Natural killer cell (primary cell): ENCODE measurements around the gene STAP2. TPM values are rescaled to one million over a fixed set of nuclear protein-coding genes. Genes with fewer than 3 reads are reported as not detected.

ENCODE experiments used
- ATAC-seq, 3 donors: fragments of 150-1000 bp in 2 of 3; fragments of 200-7000 bp in 1 of 3; cut with Tn5 transposase; 1 replicate in 1 of 3; 2 replicates in 2 of 3; pipeline ENCODE4 v1.10.0; 2021; ENCODE audit warnings: mild to moderate bottlenecking in 2 of 3, moderate library complexity in 2 of 3
- DNase-seq, 2 donors: peaks; one replicate each; pipeline versions ENCODE4 v3.0.0 to v3.0.0-alpha.2; 2013 to 2021; ENCODE audit warnings: mixed read lengths in 1 of 2
- H3K27ac ChIP-seq: one replicate; pipeline ENCODE4 v1.5.1; 2013; ENCODE audit warnings: mild to moderate bottlenecking, low read length
- H3K27me3 ChIP-seq: one replicate; pipeline ENCODE4 v1.6.1; 2013; ENCODE audit warnings: low read length; ENCODE audit not compliant: control insufficient read depth, insufficient read depth
- H3K36me3 ChIP-seq: one replicate; pipeline ENCODE4 v1.6.1; 2013; ENCODE audit warnings: low read length; ENCODE audit not compliant: control insufficient read depth, insufficient read depth
- H3K4me1 ChIP-seq: one replicate; pipeline ENCODE4 v1.6.1; 2013; ENCODE audit warnings: low read length; ENCODE audit not compliant: control insufficient read depth, insufficient read depth
- H3K4me3 ChIP-seq: one replicate; pipeline ENCODE4 v1.5.1; 2013; ENCODE audit warnings: low read length
- H3K9me3 ChIP-seq: one replicate; pipeline ENCODE4 v1.6.1; 2013; ENCODE audit warnings: low read length; ENCODE audit not compliant: control insufficient read depth, insufficient read depth
- H3K27ac Mint-ChIP-seq, 2 donors: one replicate each; pipeline ENCODE4 v1.8.0; 2022; ENCODE audit warnings: mild to moderate bottlenecking in 2 of 2, mixed read lengths in 2 of 2, moderate library complexity in 1 of 2
- H3K27me3 Mint-ChIP-seq, 2 donors: one replicate each; pipeline ENCODE4 v1.8.0; 2022; ENCODE audit warnings: low read depth in 2 of 2, mixed read lengths in 2 of 2
- H3K36me3 Mint-ChIP-seq: one replicate; pipeline ENCODE4 v1.8.0; 2022; ENCODE audit warnings: mixed read lengths
- H3K4me1 Mint-ChIP-seq, 2 donors: one replicate each; pipeline ENCODE4 v1.8.0; 2022; ENCODE audit warnings: mixed read lengths in 2 of 2
- H3K4me3 Mint-ChIP-seq: one replicate; pipeline ENCODE4 v1.8.0; 2022; ENCODE audit warnings: mild to moderate bottlenecking, moderate library complexity, mixed read lengths
- H3K9me3 Mint-ChIP-seq, 2 donors: one replicate each; pipeline ENCODE4 v1.8.0; 2022; ENCODE audit warnings: mixed read lengths in 2 of 2
- WGBS: methylation state at CpG from one replicate; pipeline ENCODE4 v1.1.7; 2013; ENCODE audit warnings: missing lambda C conversion rate; ENCODE audit not compliant: insufficient coverage; 5-methylcytosine and 5-hydroxymethylcytosine counted together
- intact Hi-C: fragments of 100-400 bp; cut with micrococcal nuclease; formaldehyde crosslinking; loops from one replicate; pipeline ENCODE4 v1.14.2; 2022
- total RNA-seq, 4 donors: library from RNA; stranded (reverse); fragments of 120-200 nt in 1 of 4; gene quantifications; one replicate each; pipeline versions ENCODE4 v1.2.3 to v1.2.4, GENCODE V29; 2013 to 2022
- TF ChIP-seq, protein P1 (sequence below): fragments of 200-600 bp; IDR thresholded peaks from one replicate; pipeline ENCODE4 v1.8.0; 2022; ENCODE audit warnings: antibody characterized with exemption

Gene STAP2
- total RNA-seq, 3 donors from 2014 or later (not counting 1 experiment from before 2014, with no cell fraction given): 1.4 to 3.3 (median 2.0) TPM

GRCh38 chr19:4297901-4298809, 40.5 kb downstream of the STAP2 start:
- Mint-ChIP-seq H3K4me1 (peaks cover 21 to 36% of the 10 kb centered on the region in 2 donors), H3K27me3 (no peaks in the 10 kb centered on the region), H3K9me3 (no peaks in the 10 kb centered on the region), H3K36me3 (no peaks in the 10 kb centered on the region), H3K27ac (peak overlapping the region; percentile 58 to 85), H3K4me3 (no peak overlapping the region)
- Histone ChIP-seq H3K4me1 (peaks cover 32% of the 10 kb centered on the region), H3K27me3 (no peaks in the 10 kb centered on the region), H3K4me3 (no peak overlapping the region), H3K36me3 (no peaks in the 10 kb centered on the region), H3K27ac (peak overlapping the region; percentile 34), H3K9me3 (no peaks in the 10 kb centered on the region)
- WGBS: 70% methylated on average over 27 of the region's 27 CpGs
- TF ChIP-seq, protein P1, sequence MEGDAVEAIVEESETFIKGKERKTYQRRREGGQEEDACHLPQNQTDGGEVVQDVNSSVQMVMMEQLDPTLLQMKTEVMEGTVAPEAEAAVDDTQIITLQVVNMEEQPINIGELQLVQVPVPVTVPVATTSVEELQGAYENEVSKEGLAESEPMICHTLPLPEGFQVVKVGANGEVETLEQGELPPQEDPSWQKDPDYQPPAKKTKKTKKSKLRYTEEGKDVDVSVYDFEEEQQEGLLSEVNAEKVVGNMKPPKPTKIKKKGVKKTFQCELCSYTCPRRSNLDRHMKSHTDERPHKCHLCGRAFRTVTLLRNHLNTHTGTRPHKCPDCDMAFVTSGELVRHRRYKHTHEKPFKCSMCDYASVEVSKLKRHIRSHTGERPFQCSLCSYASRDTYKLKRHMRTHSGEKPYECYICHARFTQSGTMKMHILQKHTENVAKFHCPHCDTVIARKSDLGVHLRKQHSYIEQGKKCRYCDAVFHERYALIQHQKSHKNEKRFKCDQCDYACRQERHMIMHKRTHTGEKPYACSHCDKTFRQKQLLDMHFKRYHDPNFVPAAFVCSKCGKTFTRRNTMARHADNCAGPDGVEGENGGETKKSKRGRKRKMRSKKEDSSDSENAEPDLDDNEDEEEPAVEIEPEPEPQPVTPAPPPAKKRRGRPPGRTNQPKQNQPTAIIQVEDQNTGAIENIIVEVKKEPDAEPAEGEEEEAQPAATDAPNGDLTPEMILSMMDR: no peak
- DNase-seq: no peak
- intact Hi-C loops: no loop called here
- ATAC-seq: peak; percentile 62 to 65 (median 64)

DNA sequence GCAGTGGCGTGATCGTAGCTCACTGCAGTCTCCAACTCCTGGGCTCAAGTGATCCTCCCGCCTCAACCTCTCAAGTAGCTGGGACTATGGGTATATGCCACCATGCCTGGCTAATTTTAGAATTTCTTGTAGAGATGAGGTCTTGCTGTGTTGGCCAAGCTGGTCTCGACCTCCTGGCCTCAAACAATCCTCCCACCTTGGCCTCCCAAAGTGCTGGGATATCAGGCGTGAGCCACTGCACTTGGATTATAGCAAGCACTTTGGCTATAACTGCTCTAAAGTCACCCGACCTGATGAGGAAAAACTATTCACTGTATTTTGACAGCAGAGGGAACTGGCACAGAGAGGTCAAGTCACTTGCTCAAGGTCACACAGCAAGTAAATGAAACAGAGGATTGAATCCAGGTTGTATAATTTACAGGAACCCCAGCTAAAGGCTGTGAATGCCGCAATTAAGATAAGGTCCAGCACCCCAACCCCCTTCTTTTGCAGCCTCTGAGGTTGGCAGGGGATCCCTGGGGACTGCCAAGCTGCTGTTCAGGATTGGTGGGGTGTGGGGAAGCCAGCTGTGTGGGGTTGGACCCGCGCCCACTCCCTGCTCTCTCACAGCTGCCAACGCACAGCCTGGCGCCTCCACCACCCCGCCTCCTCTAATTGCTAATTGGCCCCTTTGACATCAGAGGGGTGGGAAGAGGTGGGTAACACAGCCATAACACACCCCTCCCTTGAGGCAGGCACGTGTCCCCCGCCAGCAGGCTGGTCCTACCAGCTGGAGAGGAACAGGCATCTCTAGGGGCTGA, 42.5 kb downstream of the STAP2 start:
- TF ChIP-seq, protein P1: no peak

GRCh38 chr19:4294389-4294788, 44.2 kb downstream of the STAP2 start:
- H3K4me1 Mint-ChIP-seq: peaks cover 5 to 9% of the 10 kb centered on the region in 2 donors
- H3K27me3 Mint-ChIP-seq: no peaks in the 10 kb centered on the region
- Histone ChIP-seq H3K9me3 (no peaks in the 10 kb centered on the region), H3K4me3 (no peak overlapping the region), H3K27me3 (no peaks in the 10 kb centered on the region), H3K36me3 (no peaks in the 10 kb centered on the region), H3K4me1 (peaks cover 6% of the 10 kb centered on the region), H3K27ac (no peak overlapping the region)
- 96% methylated on average over 5 of the region's 10 CpGs for WGBS
- H3K4me3 Mint-ChIP-seq: no peak overlapping the region
- H3K27ac Mint-ChIP-seq: no peak overlapping the region
- no peak for DNase-seq
- H3K9me3 Mint-ChIP-seq: no peaks in the 10 kb centered on the region
- no peak for ATAC-seq
- H3K36me3 Mint-ChIP-seq: no peaks in the 10 kb centered on the region
- intact Hi-C loops: no loop called here
- TF ChIP-seq, protein P1: no peak

More for the DNA sequence above, 42.5 kb downstream of the STAP2 start:
- DNase-seq (no peak), ATAC-seq (no peak)
- 74% methylated on average over 14 of the region's 14 CpGs for WGBS
- H3K4me1 ChIP-seq: peaks cover 14% of the 10 kb centered on the region
- H3K4me3 ChIP-seq: no peak overlapping the region
- no peaks in the 10 kb centered on the region for H3K9me3 Mint-ChIP-seq
- peaks cover 5 to 18% of the 10 kb centered on the region in 2 donors for H3K4me1 Mint-ChIP-seq
- H3K36me3 ChIP-seq: no peaks in the 10 kb centered on the region
- no peaks in the 10 kb centered on the region for H3K27me3 Mint-ChIP-seq
- no peak overlapping the region for H3K27ac Mint-ChIP-seq
- no peaks in the 10 kb centered on the region for H3K27me3 ChIP-seq
- no peak overlapping the region for H3K4me3 Mint-ChIP-seq
- no peaks in the 10 kb centered on the region for H3K9me3 ChIP-seq
- no peaks in the 10 kb centered on the region for H3K36me3 Mint-ChIP-seq
- intact Hi-C loops: no loop called here
- H3K27ac ChIP-seq: no peak overlapping the region
